Right lobe of liver (tissue), 4 donors: ENCODE measurements around the gene SSR3.

Source experiments
- POLR2A ChIP-seq: fragments of 450-650 bp; IDR thresholded peaks from one replicate; pipeline ENCODE4 v1.6.1; 2017; ENCODE audit warnings: antibody characterized with exemption, mild to moderate bottlenecking
- TF ChIP-seq, protein P1 (sequence below), 4 donors: fragments of 200-600 bp in 3 of 4; fragments of 450-650 bp in 1 of 4; IDR thresholded peaks; one replicate each; pipeline versions ENCODE4 v1.5.1 to v1.8.0; 2016 to 2022; ENCODE audit warnings: antibody characterized with exemption in 4 of 4, mild to moderate bottlenecking in 2 of 4
- donor health status: DM: no; HTN: no; CAD: no.
- donor health status: DM: no; HTN: no; CAD: no.
- donor health status: DM: no; HTN: yes; CAD: no.

- TF ChIP-seq, protein P1, sequence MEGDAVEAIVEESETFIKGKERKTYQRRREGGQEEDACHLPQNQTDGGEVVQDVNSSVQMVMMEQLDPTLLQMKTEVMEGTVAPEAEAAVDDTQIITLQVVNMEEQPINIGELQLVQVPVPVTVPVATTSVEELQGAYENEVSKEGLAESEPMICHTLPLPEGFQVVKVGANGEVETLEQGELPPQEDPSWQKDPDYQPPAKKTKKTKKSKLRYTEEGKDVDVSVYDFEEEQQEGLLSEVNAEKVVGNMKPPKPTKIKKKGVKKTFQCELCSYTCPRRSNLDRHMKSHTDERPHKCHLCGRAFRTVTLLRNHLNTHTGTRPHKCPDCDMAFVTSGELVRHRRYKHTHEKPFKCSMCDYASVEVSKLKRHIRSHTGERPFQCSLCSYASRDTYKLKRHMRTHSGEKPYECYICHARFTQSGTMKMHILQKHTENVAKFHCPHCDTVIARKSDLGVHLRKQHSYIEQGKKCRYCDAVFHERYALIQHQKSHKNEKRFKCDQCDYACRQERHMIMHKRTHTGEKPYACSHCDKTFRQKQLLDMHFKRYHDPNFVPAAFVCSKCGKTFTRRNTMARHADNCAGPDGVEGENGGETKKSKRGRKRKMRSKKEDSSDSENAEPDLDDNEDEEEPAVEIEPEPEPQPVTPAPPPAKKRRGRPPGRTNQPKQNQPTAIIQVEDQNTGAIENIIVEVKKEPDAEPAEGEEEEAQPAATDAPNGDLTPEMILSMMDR (IDR thresholded peaks at IDR 0.05): no peak
- no peak for TF ChIP-seq POLR2A
These were observed 32.2 kb upstream of the SSR3 start for GRCh38 chr3:156586905-156587759.
